GM19099 (cell line): ENCODE data around the gene NXF1.
A peak's percentile ranks its signal among the peaks of the same experiment; 100 is the strongest.

ENCODE experiments used
- POLR2A ChIP-seq: IDR thresholded peaks from 3 replicates; pipeline ENCODE4 v1.6.1; 2011; ENCODE audit warnings: low read depth; ENCODE audit not compliant: insufficient read length; ENCODE audit errors: extremely low read depth

NXF1 gene

DNA sequence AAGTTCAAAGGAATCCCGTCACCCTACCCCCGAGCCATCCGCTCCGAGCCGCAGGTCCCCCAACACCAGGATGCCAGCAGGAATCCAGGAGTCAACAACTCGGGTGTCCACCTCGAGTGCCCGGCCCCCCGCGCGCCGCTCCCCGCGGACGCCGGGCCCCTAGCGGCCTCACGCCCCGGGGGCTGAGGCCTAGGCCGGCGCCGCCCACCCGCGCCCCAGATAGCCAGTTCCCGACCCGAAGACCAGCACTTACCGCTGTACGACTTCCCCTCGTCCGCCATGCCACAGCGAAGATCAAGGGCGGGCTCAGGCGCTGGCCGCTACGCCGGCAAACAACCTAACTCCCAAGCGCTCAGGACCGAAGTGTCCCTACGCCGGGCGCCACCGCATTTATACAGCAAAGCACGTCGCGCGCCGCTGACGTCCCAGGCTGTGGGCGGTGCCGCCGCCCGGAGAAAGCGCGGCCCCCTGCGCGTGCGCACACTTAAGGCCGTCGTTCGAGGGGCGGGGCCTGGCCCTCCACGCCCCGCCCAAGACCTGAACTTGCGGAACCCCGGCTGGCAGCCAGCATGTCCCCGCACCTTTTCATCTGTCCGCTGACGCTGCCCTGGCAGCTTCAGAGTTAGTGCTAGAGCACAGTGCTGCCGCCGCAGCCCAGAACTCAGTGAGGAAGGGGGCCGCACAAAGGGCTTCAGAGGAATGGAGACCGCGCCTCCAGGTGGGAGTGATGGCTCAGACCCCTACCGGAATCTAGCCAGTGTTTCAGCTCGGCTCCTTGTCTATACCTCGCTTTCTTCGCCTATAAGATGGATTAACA lies at the start of gene NXF1:
TSS of gene NXF1 (minus strand) at position 365 of the 817 bp plus-strand sequence. CDS start at position 281, 84 bp downstream.
- TF ChIP-seq POLR2A = peak; percentile 100

DNA sequence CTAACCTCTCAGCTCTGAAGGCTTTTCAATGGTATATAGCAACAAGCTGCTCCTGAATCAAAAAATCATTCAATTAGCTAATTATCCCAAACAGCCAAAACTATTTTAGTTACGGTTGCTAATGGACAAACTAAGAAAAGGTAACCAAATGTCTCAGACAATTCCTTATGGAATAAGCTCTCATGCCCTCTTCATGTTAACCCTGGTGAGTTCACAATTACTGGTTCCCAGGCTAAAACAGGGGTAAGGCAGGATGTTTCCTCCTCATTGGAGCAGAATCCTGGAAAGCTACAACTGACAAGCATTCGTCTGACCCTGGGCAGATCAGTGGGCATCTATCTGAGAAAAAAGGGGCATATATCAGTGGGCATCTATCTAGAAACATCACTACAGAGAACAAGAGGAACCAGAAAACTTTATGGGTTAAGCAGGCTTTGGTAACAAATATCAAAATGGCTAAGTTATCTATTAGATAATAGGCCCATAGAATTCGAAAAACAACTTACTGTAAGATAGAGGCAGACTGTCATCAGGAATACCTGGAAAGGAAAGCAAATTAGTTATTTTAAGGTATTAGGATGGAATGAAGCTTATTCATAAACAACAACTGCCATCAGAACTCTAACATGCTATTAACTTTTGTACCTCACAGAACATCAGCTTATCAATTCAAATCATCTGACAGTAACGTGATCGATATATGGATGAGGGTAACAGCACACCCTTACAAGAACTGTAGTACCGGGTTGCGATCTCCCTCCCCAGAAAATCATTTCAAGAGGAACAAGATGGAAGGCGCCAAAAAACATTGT lies 49.0 kb upstream of the NXF1 start:
- TF ChIP-seq POLR2A = peak; percentile 16

- peak; percentile 40 for TF ChIP-seq POLR2A
These were observed 48.2 kb upstream of the NXF1 start for GRCh38 chr11:62853279-62853965.

DNA sequence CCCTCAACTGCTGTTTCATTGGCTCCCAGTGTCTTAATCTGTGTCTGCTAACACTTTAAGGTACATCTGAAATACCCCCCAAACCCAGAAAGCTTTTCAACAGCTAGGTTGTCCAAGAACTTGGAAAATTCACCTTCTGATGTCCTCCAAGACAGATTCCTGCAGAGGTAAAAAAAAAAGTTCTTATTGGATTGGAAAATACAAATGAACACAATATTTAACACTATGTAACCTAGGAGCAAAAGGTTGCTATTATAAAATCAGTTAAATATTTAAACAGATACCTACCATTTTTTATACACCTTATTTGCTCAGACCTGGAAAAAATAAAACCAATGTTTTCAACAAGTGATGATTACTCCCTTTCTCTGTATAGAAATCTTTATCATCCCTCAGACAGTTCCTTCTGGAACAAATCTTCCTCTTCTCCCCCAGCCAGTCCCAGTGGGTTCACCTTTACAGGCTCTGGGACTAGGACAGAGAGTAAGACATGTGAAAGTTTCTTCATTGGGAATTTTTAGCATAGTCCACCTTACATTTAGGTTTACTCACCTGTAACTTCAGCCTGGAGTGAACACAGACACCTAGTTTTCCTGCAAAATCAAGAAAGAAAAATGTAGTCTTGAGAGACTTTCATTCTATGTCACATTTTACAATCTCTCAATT lies 47.4 kb upstream of the NXF1 start:
- TF ChIP-seq POLR2A = peak; percentile 24

DNA sequence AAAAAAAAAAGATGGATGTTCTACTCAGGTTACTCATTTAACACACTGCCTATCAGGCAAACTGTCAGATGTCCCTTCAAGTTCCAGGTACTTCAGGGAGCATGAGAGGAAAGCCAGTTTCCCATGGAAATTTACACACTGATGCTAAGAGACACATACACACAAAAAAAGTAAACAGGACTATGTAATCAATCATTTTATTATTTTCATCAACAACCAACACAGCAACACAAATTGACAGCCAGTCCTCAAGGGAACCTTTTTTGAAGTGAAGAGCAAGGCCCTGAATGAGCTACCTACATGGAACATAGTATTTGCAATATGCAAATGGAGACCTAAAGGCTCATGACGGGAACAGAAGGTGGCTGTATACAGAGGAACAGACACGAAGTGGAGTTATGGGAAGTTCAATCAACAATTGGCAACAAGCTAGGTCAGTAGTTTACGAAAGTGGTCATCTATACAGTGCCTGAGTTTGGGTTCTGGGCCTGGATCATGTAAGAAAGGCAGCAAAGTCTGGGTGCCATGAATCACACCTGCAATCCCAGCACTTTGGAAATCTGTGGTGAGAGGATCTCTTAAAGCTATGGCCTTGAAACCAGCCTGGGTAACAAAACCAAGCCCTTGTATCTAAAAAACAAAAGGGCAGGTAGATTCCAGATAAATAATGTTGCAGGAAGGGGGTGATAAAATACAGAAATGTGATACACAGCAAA lies 46.7 kb upstream of the NXF1 start:
- peak; percentile 21 for TF ChIP-seq POLR2A

- TF ChIP-seq POLR2A = peak; percentile 48
These were observed 45.9 kb upstream of the NXF1 start for GRCh38 chr11:62850911-62851806.

GRCh38 chr11:62847767-62848314 lies 42.6 kb upstream of the NXF1 start:
- no peak for TF ChIP-seq POLR2A

- TF ChIP-seq POLR2A = no peak
These were observed 40.9 kb upstream of the NXF1 start for GRCh38 chr11:62846177-62846576.

DNA sequence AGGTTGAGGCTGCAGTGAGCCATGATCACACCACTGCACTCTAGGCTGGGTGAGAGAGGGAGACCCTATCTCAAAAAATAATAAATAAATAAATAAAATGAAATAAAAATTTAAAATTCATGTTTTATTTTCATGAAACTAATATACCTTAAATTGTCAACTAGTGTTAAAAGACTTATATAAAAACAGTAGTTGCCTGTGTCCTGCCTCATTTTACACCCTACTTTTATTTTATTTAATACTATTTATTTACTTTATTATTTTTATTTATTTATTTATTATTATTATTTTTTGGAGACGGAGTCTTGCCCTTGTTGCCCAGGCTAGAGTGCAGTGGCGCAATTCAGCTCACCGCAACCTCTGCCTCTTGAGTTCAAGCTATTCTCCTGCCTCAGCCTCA lies 38.9 kb upstream of the NXF1 start:
- TF ChIP-seq POLR2A = no peak

DNA sequence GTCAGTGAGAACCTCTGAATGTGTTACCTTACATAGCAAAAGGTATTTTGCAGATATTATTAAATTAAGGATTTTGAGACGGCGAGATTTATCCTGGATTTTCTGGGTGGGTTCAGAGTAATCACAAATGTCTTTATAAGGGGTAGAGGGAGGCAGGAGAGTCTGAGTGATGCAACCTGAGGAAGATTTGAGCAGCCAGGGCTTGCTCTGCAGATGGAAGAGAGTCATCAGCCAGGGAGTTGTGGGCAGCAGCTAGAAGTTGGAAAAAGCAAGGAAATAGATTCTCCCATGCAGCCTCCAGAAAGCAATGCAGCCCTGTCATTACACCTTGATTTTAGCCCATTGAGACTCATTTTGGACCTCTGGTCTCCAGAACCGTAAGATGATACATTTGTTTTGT lies 38.2 kb upstream of the NXF1 start:
- TF ChIP-seq POLR2A = no peak

DNA sequence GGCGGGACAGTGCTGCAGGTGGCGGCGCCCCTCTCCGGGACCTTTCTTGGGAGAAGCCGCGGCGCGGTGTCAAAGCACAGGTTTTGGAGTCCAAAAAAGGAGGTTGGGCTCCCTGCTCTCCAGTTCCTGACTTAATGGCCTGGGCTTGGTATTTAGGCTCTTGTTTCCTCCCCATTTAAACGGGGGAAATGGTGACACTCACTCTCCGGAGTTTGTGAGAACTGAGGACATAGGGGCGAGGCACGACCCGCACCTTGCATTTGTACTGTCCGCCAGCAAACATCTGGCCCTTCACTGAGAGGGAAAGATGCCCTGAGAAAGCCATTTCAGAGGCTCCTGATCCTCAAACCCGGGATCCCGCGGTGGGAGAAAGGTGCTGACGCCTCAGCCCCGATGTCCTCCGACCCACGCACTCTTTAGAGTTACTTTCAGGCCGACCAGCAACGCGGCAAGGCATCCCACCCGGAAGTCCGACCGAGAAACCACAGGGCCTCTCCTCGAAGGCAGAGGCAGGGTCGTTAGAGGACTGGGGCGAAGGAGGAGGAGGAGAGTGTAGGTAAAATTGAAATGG lies 37.0 kb upstream of the NXF1 start:
- TF ChIP-seq POLR2A = no peak

GRCh38 chr11:62841361-62842170 lies 36.3 kb upstream of the NXF1 start:
- TF ChIP-seq POLR2A = peak; percentile 100
